SH-SY5Y (cell line): ENCODE results near the gene AHI1.

Experiments
- GATA2 ChIP-seq: IDR thresholded peaks from 2 replicates; pipeline ENCODE4 v1.6.1; 2011; ENCODE audit warnings: mild to moderate bottlenecking, low read depth, low read length
- GATA3 ChIP-seq: IDR thresholded peaks from 2 replicates; pipeline ENCODE4 v1.6.1; 2011; ENCODE audit warnings: low read depth, mild to moderate bottlenecking, low read length, moderate library complexity

- TF ChIP-seq GATA2: no peak
- no peak for TF ChIP-seq GATA3
Observed at GRCh38 chr6:135424385-135424784, 73.2 kb downstream of the AHI1 start.
